ENCODE data around the gene ORC5. TPM values are rescaled to one million over a fixed set of nuclear protein-coding genes. Genes with fewer than 3 reads are reported as not detected.

The ORC5 gene
- polyA plus RNA-seq, 3 donors, result 2.8 to 7.9 (median 7.0) TPM

DNA sequence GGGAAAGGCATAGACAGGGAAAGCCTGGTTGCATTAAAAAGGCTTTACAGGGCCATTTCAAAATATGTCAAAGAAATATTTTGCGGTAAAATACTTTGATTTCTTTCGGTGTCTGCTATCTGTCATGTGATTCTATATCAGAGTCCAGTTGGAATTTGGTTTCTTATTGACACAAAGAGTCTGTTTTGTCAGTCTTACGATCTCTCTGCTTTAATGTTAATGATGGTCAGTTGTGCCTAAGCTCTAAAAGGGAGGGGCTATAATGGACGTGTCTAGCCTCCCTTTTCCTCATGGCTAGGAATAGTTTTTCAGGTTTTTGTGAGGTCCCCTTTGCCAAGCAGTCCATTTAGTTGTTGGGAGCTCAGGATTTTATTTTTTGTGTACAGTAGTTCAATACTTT lies 31.5 kb downstream of the ORC5 start:
- H3K27me3 ChIP-seq (ENCODE audit: control insufficient read depth in 2 of 2, insufficient read depth in 2 of 2, low read length in 2 of 2), result no peaks in the 10 kb centered on the region
- H3K4me2 ChIP-seq (replicated peaks; ENCODE audit: extremely low read depth, low read length, poor library complexity, severe bottlenecking), result no peak overlapping the region
- DNase-seq, result no peak
- no peak overlapping the region for H3K27ac ChIP-seq (ENCODE audit: low read depth in 1 of 2, low read length in 2 of 2)
- Mint-ChIP-seq H3K4me3 (no peak overlapping the region), H3K4me1 (no peaks in the 10 kb centered on the region), H3K27me3 (ENCODE audit: low read depth in 3 of 3) (no peaks in the 10 kb centered on the region), H3K36me3 (peaks cover 30 to 52% of the 10 kb centered on the region in 2 donors), H3K9me3 (peaks cover 2 to 22% (median 10%) of the 10 kb centered on the region in 7 donors), H3K27ac (no peak overlapping the region)
- H4K20me1 ChIP-seq (ENCODE audit: insufficient read depth, low read length), result no peaks in the 10 kb centered on the region
- 100% methylated on average over 2 of the region's 4 CpGs for WGBS (ENCODE audit: insufficient coverage)
- TF ChIP-seq, protein P1, sequence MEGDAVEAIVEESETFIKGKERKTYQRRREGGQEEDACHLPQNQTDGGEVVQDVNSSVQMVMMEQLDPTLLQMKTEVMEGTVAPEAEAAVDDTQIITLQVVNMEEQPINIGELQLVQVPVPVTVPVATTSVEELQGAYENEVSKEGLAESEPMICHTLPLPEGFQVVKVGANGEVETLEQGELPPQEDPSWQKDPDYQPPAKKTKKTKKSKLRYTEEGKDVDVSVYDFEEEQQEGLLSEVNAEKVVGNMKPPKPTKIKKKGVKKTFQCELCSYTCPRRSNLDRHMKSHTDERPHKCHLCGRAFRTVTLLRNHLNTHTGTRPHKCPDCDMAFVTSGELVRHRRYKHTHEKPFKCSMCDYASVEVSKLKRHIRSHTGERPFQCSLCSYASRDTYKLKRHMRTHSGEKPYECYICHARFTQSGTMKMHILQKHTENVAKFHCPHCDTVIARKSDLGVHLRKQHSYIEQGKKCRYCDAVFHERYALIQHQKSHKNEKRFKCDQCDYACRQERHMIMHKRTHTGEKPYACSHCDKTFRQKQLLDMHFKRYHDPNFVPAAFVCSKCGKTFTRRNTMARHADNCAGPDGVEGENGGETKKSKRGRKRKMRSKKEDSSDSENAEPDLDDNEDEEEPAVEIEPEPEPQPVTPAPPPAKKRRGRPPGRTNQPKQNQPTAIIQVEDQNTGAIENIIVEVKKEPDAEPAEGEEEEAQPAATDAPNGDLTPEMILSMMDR (IDR thresholded peaks at IDR 0.05), result no peak
- peaks cover 24 to 34% of the 10 kb centered on the region in 2 donors for H3K36me3 ChIP-seq (replicated peaks in 1 of 2; ENCODE audit: control insufficient read depth in 1 of 2, insufficient read depth in 2 of 2, low read length in 2 of 2)
- H3K4me3 ChIP-seq (replicated peaks in 1 of 3; ENCODE audit: low read depth in 2 of 3, low read length in 3 of 3), result no peak overlapping the region
- H2AFZ ChIP-seq (ENCODE audit: insufficient read depth, low read depth, low read length, poor library complexity, severe bottlenecking), result no peak overlapping the region
- intact Hi-C loops (cut with micrococcal nuclease), result no loop called here
- H3K79me2 ChIP-seq (ENCODE audit: insufficient read depth, low read length), result no peaks in the 10 kb centered on the region
- H3K9ac ChIP-seq (ENCODE audit: insufficient read depth, low read length, poor library complexity, severe bottlenecking), result no peak overlapping the region
- no peaks in the 10 kb centered on the region for H3K4me1 ChIP-seq (ENCODE audit: control insufficient read depth in 1 of 2, insufficient read depth in 2 of 2, low read length in 2 of 2)
- H3K9me3 ChIP-seq (replicated peaks in 1 of 2; ENCODE audit: control insufficient read depth in 1 of 2, insufficient read depth in 1 of 2, low read length in 2 of 2), result peaks cover 1 to 16% of the 10 kb centered on the region in 2 donors

DNA sequence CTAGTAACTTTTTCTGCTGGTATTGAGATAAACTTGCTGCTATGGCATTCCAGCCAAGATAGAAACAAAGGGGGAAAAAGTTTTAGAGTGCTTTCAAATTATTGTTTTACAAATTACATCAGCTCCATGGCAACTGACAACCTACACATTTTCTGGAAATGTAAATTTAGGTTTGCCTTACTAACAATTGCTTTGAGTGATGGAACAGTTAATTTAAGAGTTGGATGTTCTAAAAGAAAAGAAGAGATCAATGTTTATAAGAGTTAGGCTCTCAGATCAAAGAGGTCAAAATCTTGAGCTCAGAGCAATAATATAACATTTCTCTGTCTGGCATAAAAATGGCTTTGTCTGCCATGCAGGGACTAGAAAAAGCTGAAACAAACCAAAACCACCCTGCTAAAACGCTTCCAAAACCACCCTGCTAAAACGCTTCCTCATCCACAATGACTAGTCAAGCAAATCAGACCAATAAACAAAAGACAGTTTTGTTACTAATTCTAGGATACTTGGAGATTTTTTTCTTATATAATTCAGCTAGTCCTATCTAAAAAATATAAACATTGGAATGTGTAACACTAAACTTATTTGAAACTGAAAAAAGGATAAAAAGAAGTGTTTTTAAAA lies 32.3 kb downstream of the ORC5 start:
- Histone ChIP-seq H3K27ac (ENCODE audit: low read depth in 1 of 2, low read length in 2 of 2) (no peak overlapping the region), H3K4me1 (ENCODE audit: control insufficient read depth in 1 of 2, insufficient read depth in 2 of 2, low read length in 2 of 2) (no peaks in the 10 kb centered on the region), H3K79me2 (ENCODE audit: insufficient read depth, low read length) (no peaks in the 10 kb centered on the region), H2AFZ (ENCODE audit: insufficient read depth, low read depth, low read length, poor library complexity, severe bottlenecking) (no peak overlapping the region), H4K20me1 (ENCODE audit: insufficient read depth, low read length) (no peaks in the 10 kb centered on the region), H3K36me3 (replicated peaks in 1 of 2; ENCODE audit: control insufficient read depth in 1 of 2, insufficient read depth in 2 of 2, low read length in 2 of 2) (peaks cover 16 to 26% of the 10 kb centered on the region in 2 donors), H3K27me3 (ENCODE audit: control insufficient read depth in 2 of 2, insufficient read depth in 2 of 2, low read length in 2 of 2) (no peaks in the 10 kb centered on the region), H3K4me3 (replicated peaks in 1 of 3; ENCODE audit: low read depth in 2 of 3, low read length in 3 of 3) (no peak overlapping the region), H3K9me3 (replicated peaks in 1 of 2; ENCODE audit: control insufficient read depth in 1 of 2, insufficient read depth in 1 of 2, low read length in 2 of 2) (peaks cover 0 to 13% of the 10 kb centered on the region in 2 donors), H3K9ac (ENCODE audit: insufficient read depth, low read length, poor library complexity, severe bottlenecking) (no peak overlapping the region), H3K4me2 (replicated peaks; ENCODE audit: extremely low read depth, low read length, poor library complexity, severe bottlenecking) (no peak overlapping the region)
- intact Hi-C loops (cut with micrococcal nuclease), result no loop called here
- no peak for DNase-seq
- TF ChIP-seq, protein P1 (IDR thresholded peaks at IDR 0.05), result no peak
- Mint-ChIP-seq H3K4me1 (no peaks in the 10 kb centered on the region), H3K27me3 (ENCODE audit: low read depth in 3 of 3) (no peaks in the 10 kb centered on the region), H3K27ac (no peak overlapping the region), H3K4me3 (no peak overlapping the region), H3K9me3 (peaks cover 0 to 21% (median 9%) of the 10 kb centered on the region in 7 donors), H3K36me3 (peaks cover 31 to 53% of the 10 kb centered on the region in 2 donors)
- WGBS (ENCODE audit: insufficient coverage), result no CpG with 5 or more reads among the region's 2 CpGs
